SH-SY5Y (cell line): ENCODE results near the gene OR4A16.

ENCODE experiments used
- GATA2 ChIP-seq: IDR thresholded peaks from 2 replicates; pipeline ENCODE4 v1.6.1; 2011; ENCODE audit warnings: mild to moderate bottlenecking, low read depth, low read length
- GATA3 ChIP-seq: IDR thresholded peaks from 2 replicates; pipeline ENCODE4 v1.6.1; 2011; ENCODE audit warnings: low read depth, mild to moderate bottlenecking, low read length, moderate library complexity

- TF ChIP-seq GATA2, result no peak
- TF ChIP-seq GATA3, result no peak
These were observed at the start of gene OR4A16 for GRCh38 chr11:55342901-55343300.
